NCI-H2107 treated with DMSO at 0.1 percent for 48 hours (cell line): Measurements from ENCODE around the gene PARD6G.

Source experiments
- DNase-seq: peaks from one replicate; lab custom pipeline; 2025; ENCODE audit not compliant: unreplicated experiment; lab: John Stamatoyannopoulos, UW

Gene PARD6G

GRCh38 chr18:80213182-80213581 lies 34.1 kb downstream of the PARD6G start:
- DNase-seq: no peak

GRCh38 chr18:80210312-80211083 lies 36.8 kb downstream of the PARD6G start:
- DNase-seq: no peak

DNA sequence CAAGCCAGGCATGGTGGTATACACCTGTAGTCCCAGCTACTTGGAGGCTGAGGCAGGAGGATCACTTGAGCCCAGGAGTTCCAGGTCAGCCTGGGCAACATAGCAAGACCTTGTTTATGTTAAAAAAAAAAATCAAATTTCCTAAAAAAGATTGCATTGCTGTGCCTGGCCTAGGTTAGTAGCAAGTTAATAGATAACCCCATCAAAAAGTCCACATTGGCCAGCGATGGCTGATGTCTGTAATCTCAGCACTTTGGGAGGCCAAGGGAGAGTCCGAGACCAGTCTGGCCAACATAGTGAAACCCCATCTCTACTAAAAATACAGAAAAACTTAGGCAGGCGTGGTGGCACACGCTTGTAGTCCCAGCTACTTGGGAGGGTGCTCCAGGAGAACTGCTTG lies 38.7 kb downstream of the PARD6G start:
- no peak for DNase-seq

GRCh38 chr18:80205294-80205693 lies 42.0 kb downstream of the PARD6G start:
- no peak for DNase-seq

GRCh38 chr18:80204142-80204541 lies 43.2 kb downstream of the PARD6G start:
- no peak for DNase-seq

GRCh38 chr18:80203249-80203648 lies 44.1 kb downstream of the PARD6G start:
- no peak for DNase-seq

DNA sequence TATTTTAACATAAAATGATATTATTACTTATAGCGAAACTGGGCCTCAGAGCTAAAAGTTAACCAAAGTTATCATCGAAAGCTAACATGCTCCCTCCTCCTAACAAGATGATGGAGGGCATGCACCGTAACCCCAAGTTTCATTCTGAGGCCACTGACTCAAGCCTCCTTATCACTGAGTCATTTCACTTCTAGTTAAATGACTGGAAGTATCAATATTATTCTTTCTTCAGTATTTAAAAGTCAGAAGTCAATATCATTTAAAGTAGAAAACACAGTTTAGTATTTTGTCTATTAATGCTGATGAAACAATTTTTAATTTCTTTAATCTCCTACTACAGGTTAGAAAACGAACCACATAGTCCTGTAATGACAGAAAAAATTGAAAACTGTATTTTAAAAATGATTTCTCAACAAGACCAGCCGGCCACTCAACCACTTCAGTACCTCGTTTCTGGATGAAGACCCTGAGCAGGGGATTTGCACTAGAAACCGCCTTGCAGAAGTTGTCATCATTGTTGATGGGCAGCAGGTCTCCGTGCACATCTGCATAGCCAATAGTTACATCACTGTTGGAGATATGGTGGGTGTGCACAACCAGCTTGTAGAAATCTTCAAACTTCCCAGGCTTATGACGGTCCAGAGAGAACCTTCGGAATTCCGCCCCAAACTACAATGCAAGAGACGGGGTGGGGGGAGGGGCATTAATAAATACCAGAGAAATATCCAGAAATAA lies 44.9 kb downstream of the PARD6G start:
- DNase-seq: no peak

DNA sequence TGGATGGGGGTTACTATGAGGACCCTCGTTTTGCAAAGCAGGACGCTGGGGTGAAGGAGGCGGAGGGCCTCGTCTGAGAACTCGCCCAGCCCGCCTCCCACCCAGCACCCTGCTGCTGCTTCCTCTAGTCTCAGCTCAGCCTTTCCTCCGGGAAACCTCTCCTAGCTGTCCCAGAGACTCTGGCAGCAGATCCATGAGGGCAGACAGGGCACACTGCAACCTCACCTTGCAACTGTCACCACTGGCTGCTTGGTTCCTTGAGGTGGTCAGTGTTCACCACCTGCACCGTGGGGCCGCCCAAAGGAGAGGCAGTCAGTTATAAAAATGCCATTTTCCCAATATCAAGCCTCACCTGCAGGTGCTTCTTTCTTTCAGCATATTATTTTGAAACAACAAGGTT lies 45.6 kb downstream of the PARD6G start:
- DNase-seq: no peak

DNA sequence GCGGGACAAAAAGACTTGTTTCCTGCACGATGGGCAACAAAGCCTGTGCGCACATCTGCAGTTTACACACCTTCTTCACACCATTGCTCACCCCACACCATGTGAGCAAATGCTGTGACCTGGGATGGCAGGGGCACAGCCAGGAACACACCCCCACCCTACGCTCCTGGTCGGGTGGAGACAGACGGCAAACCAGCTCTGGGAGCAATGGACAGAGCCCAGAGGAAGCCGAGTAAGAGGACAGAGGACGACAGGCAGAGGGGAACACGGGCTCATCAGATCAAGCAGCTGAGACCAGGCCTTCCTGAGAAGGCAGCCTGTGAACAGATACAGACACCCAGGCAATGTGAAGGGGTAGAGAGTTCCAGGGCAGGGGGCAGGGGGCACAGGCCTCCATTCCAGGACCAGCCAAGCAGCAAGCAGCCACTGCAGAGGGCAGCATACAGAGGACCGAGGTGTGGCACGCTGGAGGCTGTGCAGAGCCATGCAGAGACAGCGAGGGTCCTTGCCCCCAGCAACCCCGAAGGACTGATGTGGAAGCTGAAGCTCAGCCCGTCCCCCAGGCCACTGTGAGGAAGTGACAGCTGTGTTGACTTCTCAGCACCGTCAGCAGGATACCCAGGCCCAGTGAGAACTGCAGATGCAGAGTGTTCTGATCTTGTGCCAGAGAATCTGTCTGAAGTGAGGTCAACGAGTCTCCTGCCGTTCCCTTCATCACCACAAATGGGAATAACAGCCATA lies 46.2 kb downstream of the PARD6G start:
- DNase-seq: peak; percentile 8

DNA sequence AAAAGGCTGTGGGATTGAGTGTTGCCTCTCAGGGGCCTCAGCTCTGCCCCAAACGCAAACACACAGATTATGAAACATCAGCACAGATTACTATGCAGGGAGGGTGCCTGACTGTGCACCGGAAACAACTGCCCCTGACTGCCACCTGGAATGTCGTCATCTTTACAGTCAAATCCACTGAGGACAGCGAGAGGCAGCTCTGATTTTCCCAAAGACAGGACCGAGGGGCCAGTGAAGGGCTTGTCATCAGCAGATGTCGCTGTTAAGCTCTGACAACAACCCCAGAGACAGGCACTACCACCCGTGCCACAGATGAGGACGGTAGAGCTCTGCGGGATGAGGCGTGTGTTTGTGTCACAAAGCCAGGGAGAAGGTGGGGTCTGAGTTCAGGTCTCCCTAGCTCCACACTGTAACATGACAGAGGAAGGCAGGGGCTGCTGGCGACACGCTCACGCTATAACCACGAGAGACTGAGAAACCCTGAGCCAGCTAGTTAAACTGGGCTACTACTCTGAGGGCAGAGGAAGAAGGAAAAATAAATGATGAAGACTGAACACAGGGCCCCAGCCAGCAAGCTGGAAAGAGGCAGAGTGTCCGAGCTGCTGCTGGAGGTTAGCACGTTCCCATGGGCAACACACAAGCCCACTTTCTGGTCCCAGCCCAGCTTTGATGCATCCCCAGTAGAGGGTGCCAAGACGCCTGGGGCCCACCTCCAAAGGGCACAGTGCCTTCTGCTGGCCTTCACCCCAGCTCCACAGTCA lies 47.0 kb downstream of the PARD6G start:
- DNase-seq: no peak

GRCh38 chr18:80198994-80199748 lies 48.1 kb downstream of the PARD6G start:
- no peak for DNase-seq

DNA sequence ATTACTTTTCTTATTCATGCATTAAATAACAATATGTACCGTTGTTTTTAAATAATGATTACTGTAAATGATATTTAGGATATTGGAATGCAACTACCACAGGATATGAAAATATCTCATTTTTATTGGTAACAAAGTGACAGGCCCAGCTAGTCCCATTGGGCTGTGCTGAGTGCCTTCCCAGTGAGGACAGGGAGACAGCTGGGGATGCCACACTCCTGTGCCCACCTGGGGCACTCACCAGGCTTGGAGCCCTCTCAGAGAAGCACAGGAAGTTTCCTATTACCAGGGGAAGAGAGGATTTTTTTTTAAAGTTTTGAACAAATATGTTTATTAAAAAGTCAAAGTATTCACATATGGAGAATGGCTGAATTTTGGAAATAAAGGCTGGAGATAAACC lies 48.9 kb downstream of the PARD6G start:
- DNase-seq: no peak

DNA sequence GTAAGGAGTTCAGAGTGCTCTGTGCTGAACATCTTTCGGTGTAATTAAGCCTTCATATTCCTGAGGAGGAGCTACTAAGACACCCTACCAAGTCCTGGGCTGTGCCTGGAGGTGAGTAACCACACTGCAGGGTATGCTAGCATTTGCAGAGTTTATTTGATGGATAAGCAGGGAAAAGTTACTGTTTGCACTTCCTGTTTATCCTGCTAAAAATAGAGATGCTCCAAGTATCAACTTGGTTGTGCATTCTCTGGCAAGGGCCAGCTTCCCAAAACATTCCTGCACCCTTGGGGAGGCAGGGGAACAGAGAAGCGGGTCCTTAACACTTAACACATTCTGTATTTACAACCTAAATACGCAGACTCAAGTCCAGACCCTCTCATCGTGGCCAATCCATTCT lies 49.8 kb downstream of the PARD6G start:
- DNase-seq: no peak

GRCh38 chr18:80196528-80197320 lies 50.6 kb downstream of the PARD6G start:
- no peak for DNase-seq

GRCh38 chr18:80194874-80195570 lies 52.3 kb downstream of the PARD6G start:
- no peak for DNase-seq

DNA sequence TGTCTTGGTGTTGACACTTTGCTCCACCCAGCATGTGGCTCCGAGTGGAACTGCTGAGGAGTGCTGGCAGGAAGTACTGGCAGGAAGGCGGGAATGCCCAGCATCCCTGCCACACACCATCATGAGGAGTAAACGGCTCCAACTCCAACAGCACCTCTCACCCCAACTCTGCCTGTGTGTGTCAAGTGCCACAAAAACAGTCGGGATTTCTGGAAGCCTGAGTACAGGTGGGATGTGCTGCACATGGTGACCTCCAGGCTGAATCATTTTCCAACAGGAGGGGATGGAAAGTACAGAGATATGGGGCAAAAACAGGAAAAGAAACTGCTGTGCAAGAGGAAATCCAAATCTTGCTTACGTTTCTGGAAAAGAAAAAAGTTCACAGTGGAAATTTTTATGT lies 53.6 kb downstream of the PARD6G start:
- DNase-seq: no peak

- DNase-seq: no peak
Measured at GRCh38 chr18:80192653-80193385, 54.5 kb downstream of the PARD6G start.

DNA sequence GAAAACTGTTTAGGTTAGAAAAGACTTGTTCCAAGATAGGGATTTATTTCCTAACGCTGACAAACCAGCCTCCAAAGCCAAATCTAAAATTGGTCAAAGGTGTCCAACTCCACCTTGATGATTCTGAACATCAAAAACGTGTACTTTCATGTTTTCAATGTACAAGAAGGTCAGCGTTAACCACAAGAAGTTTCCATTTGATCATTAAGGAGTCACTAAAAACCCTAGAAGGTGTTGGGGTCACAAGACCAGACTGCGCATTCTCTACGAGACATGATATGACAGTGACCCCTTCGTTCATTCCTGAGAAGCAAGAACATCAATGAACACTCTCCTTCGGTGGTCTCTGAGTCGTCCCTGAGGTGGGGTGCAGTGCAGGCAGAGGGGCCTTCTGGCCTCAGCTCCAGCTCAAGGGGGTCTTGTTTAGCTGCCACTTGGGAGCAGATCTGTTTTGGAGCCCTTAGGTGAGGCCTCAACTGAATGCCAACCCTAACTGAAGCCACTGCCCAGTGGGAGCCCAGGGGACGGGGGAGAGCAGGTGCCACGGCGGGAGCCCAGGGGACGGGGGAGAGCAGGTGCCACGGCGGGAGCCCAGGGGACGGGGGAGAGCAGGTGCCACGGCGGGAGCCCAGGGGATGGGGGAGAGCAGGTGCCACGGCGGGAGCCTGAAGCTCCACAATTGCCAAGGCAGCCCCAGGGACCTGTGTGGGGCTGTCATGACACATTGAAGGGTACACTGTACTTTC lies 55.2 kb downstream of the PARD6G start:
- no peak for DNase-seq
